CD4-positive, alpha-beta T cell treated with Interleukin-4 for 4 hours (primary cell): ENCODE measurements around the gene YIPF5.
A peak's percentile ranks its signal among the peaks of the same experiment; 100 is the strongest.

ENCODE experiments used
- DNase-seq: peaks from one replicate; pipeline ENCODE4 v3.0.0-alpha.2; 2020

YIPF5 gene

GRCh38 chr5:144173766-144174165, 3.3 kb upstream of the YIPF5 start:
- no peak for DNase-seq

DNA sequence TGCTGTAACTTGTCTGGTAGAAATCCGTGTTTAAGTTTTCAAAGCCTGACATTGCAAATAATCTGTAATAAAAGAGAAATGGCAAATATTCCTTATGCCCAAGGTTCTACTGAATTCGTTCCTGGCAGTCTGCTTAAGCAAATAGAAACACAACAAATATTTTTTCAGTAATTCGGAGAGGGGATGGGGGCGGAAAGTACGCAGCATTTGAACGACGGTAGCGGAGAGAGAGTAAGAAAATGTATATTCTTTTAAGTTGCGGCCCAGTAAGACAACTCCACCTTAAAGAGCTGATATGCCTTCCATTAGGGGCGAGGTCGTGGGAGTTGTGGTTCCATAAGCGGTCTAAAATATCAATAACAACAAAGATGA, 569 bp downstream of the YIPF5 start:
- no peak for DNase-seq

- no peak for DNase-seq
Measured at GRCh38 chr5:144167998-144168397, 2.5 kb downstream of the YIPF5 start.

GRCh38 chr5:144166696-144167095, 3.8 kb downstream of the YIPF5 start:
- no peak for DNase-seq

GRCh38 chr5:144162686-144163085, 7.8 kb downstream of the YIPF5 start:
- no peak for DNase-seq

DNA sequence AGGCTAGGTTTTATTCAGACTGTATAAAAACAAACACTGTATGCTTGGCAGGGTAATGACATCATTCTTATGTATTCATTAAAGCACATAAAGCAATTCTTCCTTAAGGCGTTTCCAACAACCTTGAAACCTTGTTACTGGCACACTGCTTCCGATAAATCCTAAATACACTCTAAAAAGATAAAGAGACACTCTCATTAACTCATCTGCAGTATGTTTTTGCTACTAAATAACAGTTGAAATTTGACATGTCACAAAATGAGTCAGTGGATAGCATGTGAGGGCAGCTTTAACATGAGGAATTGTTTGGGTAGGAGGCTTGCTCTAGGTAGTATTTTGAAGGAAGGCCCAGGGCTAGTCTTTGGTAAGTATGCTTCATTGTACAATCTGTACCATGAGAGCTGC, 13.7 kb downstream of the YIPF5 start:
- no peak for DNase-seq

- no peak for DNase-seq
Measured at GRCh38 chr5:144151026-144151425, 19.4 kb downstream of the YIPF5 start.

DNA sequence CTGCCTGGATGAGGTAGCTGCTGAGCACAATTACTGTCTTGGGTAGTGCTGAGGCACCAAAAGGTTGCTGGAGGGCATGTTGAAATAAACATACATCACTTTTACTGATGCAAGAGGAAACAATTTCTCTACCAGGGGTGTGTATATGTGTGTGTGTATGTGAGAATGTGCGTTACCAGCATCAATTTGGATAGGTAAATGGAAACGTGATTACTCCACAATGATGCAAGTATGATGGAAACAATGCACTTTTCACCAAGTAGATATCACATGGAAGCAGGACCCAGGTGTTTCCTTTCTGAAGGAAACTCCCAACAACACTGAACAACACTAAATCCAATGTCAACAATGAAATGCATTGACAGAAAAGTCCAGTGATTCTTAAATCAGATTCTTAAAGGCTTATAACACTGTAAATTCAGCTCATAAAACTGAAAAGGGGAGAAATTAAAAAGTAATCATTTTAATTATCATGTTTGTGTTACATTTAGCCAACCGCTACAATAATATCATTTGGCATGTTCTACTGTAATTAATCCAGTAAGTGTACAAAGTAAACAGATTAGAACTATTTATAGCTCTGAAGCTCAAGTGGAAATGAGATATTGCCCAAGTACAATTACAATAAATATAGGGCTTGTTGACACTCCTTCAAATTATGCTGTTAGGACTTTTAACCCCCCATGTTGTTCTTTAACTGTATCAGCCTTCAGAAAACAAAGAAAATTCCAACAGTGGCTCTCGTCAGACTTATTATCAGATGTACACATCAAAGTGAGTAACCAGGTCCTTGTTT, 25.3 kb downstream of the YIPF5 start:
- no peak for DNase-seq

- no peak for DNase-seq
Measured at GRCh38 chr5:144143625-144144024, 26.8 kb downstream of the YIPF5 start.

- no peak for DNase-seq
Measured at GRCh38 chr5:144142824-144143162, 27.7 kb downstream of the YIPF5 start.

DNA sequence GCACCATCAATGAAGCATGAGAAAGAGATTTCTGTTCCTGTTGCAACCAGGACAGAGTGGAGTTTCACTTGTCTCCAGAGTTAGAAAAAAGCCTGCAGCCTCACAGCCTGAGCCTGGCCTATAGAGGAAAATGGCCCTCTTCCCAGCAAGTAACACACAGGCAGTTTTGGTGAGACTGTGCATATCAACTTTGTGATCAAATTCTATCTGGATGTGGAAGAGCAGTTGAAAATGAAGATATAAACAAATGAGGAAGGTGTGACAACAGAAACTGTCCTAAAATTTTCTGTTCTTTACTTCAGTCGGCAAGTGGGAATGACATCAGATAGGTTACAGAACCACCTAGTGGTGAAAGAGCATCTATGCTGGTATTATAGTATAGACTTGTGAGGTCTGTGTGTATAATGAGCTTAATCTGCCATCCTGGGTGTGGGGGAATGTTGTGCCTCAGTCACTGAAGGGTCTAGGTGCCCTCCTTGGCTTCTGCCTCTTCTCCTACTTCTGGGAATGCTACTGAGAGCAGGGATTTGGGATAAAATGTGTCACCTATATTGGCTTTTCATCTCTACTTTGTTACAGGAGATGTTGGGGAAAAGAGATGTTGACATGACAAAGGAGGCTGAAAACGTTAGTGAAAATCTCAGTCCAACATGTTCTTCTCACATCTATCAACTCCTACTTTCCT, 28.2 kb downstream of the YIPF5 start:
- DNase-seq, result peak; percentile 30

GRCh38 chr5:144141585-144141984, 28.9 kb downstream of the YIPF5 start:
- no peak for DNase-seq

GRCh38 chr5:144139586-144139985, 30.9 kb downstream of the YIPF5 start:
- DNase-seq, result no peak

DNA sequence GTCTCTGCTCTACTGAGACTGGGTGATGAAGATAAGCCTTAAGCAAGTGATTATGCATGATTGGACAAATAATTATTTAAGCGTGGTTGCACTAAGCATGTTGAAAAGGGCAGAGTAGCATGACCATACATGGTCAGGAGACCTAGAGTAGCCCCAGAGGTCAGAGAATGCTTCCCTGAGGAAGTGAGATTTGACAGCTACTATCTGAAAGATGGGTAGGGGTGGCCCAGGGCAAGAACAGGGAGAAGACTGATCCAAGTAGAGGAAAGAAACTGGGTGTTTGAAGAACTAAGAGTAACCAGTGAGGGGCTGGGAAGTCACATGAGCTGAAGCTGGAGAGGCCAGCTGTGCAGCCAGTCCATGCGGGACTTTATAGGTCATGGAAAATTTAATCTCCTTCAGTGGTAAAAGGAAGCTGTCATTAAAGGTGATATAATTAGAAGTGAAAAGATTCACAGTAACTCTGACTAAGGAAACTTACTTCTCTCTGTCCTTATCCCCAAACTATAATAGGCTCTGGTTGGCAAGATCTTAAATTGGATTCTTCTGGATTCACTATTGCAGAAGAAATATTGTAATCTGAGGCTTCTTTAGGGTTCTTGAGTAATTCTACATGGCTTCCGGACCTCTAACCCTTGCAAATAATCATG, 35.2 kb downstream of the YIPF5 start:
- no peak for DNase-seq

GRCh38 chr5:144134194-144134826, 36.1 kb downstream of the YIPF5 start:
- no peak for DNase-seq

- no peak for DNase-seq
Measured at GRCh38 chr5:144133050-144133633, 37.3 kb downstream of the YIPF5 start.

GRCh38 chr5:144131261-144131660, 39.2 kb downstream of the YIPF5 start:
- DNase-seq, result no peak

- DNase-seq, result no peak
Measured at GRCh38 chr5:144130306-144130705, 40.2 kb downstream of the YIPF5 start.

DNA sequence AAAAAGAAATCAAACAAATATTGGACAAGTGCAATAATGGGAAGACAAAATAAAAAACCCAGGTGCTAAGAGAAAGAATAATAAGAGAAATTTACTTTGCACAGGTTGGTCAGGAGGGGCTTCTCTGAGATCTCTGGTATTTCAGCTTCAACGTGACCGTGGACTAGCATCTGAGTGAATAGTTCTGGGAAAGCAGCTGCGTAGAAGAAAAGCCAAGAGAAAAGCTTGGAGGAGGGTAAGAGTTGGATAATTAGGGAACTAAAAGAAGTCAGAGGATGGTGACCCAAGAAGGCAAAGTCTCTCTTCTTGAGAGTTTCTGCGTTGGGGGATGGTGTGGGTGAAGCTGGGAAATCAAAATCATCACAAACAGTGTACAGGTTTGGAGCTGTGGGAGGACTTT, 41.6 kb downstream of the YIPF5 start:
- DNase-seq, result no peak

GRCh38 chr5:144126707-144127106, 43.8 kb downstream of the YIPF5 start:
- DNase-seq, result no peak

DNA sequence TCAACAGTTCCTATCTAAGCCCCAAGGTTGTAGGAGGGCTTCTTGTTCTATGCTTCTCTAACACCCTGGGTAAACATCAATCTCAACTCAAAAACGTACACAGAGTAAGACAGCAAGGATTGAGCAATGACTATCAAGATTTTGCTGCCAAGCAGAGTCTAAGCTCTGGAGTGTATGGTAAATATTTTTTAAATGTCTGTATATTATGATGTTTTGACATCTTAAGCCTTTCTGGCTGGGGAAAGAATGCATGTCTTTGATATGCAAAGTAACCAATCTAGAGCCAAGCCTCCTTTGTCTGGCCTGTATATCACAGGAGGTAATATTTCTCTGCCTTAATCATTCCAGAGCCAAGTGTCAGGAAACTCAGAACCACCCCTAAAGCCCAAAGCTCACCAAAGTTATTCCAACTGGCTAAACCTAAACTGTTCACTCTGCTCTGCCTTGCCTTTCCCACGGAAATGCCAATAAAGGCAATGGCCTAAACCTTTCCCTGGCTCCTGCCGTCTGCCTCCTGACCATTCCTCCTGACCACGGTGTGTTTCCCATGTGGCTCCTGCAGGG, 45.2 kb downstream of the YIPF5 start:
- no peak for DNase-seq

DNA sequence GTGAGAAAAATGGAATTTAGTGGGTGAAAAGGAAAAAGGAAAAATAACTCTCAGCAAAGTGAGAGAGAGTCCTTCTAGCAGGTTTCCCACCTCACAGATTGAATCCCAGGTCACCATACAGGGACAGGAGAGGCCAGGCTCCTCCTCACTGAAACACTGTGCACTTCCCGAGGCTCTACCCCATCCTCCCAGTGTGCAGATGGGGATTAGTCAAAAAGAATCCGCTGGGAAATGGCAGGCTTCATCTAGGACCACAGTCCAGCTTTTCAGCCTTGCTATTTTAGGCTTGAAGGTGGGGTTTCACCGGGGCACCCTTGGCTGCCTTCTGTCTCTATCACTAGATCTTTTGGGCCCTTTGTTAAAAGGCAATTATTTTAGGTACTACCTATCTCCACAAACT, 47.8 kb downstream of the YIPF5 start:
- no peak for DNase-seq

GRCh38 chr5:144122081-144122480, 48.4 kb downstream of the YIPF5 start:
- DNase-seq, result no peak
